GM10266 (cell line): Measurements from ENCODE around the gene CD300C.
"Not testable (repeated sequence)": the region's sequence is repeated elsewhere in the genome, so short reads cannot be mapped to it uniquely, and the experiment has no call there.

Experiments used
- DNase-seq: peaks from one replicate; pipeline ENCODE4 v3.0.0; 2012; ENCODE audit errors: extremely low spot score
- CTCF ChIP-seq: IDR thresholded peaks from 2 replicates; pipeline ENCODE4 v1.5.1; 2012; ENCODE audit warnings: mild to moderate bottlenecking, low read depth; ENCODE audit not compliant: control insufficient read depth, insufficient read depth; ENCODE audit errors: missing control alignments

Gene CD300C

GRCh38 chr17:74561586-74561985 is 15.7 kb upstream of the CD300C start:
- DNase-seq: no peak
- TF ChIP-seq CTCF: no peak

GRCh38 chr17:74558882-74559519 is 13.1 kb upstream of the CD300C start:
- no peak for TF ChIP-seq CTCF
- DNase-seq: no peak

- not testable (repeated sequence) for DNase-seq
Observed at GRCh38 chr17:74558402-74558801, 12.5 kb upstream of the CD300C start.

- DNase-seq: no peak
- no peak for TF ChIP-seq CTCF
Observed at GRCh38 chr17:74555427-74555940, 9.6 kb upstream of the CD300C start.

- no peak for TF ChIP-seq CTCF
Observed at GRCh38 chr17:74554909-74555308, 9.0 kb upstream of the CD300C start.

GRCh38 chr17:74552037-74552436 is 6.1 kb upstream of the CD300C start:
- DNase-seq: no peak
- TF ChIP-seq CTCF: no peak

More at GRCh38 chr17:74554909-74555308, 9.0 kb upstream of the CD300C start:
- DNase-seq: no peak

- no peak for DNase-seq
- no peak for TF ChIP-seq CTCF
Observed at GRCh38 chr17:74550602-74551001, 4.7 kb upstream of the CD300C start.

GRCh38 chr17:74549343-74549742 is 3.4 kb upstream of the CD300C start:
- no peak for DNase-seq
- no peak for TF ChIP-seq CTCF
